Forelimb muscle (tissue), 1 donor: Measurements from ENCODE around the gene GLRA2. TPM values are rescaled to one million over a fixed set of nuclear protein-coding genes. Genes with fewer than 3 reads are reported as not detected.
A peak's percentile ranks its signal among the peaks of the same experiment; 100 is the strongest.

Experiments
- DNase-seq: peaks from one replicate; pipeline ENCODE4 v3.0.0-alpha.2; 2013; ENCODE audit warnings: low read depth
- polyA plus RNA-seq: library from polyadenylated mRNA; unstranded; fragments of 120-200 nt; gene quantifications from one replicate; pipeline ENCODE4 v1.2.1, GENCODE V29; 2013; ENCODE audit not compliant: insufficient read length

GLRA2 gene
- polyA plus RNA-seq, 1 donor: 0.11 TPM

GRCh38 chrX:14698790-14699189 is 169.5 kb downstream of the GLRA2 start:
- no peak for DNase-seq

- DNase-seq: no peak
These were observed 171.6 kb downstream of the GLRA2 start for GRCh38 chrX:14700982-14701381.

DNA sequence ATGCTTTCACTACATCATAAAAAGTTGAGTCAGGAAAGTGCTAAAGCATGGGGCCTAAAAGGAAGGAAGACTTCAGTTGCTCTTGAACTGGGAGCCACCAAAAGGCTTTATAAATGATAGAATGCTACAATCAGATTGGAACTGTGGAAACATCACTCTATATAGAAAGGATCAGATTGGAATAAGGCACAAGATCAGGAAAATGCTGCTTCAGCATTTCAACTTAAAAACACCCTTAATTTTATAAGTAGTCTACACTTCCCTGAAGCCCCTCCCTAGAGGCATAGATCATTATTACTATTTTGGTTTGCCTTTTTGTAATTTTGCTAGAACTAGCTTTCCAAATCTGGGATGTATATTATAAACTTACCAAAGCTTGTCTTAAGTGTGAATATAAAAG is 172.8 kb downstream of the GLRA2 start:
- no peak for DNase-seq

DNA sequence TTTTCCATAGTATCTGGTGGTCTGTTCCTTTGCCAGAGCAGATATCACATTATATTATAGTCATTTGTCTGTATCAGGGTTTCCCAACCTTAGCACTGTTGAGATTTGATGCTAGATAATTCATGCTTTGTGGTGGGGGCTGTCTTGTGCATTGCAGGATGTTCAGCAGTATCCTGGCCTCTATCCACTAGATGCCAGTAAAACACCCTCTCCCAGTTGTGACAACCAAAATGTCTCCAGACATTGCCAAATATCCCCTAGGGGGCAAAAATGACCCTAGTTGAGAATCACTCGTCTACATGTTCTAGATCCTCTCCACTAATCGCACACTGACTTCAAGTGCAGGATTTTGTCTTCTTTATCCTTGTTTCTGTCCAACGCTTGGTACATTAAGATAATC is 182.8 kb downstream of the GLRA2 start:
- no peak for DNase-seq

- no peak for DNase-seq
These were observed 188.6 kb downstream of the GLRA2 start for GRCh38 chrX:14717949-14718348.

- DNase-seq: no peak
These were observed 189.1 kb downstream of the GLRA2 start for GRCh38 chrX:14718403-14718802.

DNA sequence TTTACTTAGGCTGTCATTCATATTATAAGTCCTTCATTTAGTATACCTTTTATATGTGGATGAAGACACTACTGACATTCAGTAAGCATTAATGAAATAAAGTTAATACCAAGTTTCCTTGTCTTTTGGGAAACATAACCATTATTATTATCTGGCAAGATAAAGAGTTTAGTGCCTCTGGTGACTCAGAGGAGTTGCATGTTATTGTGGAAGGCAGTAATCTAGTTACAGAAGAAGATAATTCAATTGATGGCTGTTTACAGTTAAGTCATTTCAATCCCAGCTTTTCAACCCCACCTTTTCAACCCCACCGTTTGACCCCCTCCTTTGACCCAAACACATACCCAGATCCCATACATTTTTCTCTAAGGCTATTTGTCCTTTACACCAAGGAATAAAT is 199.7 kb downstream of the GLRA2 start:
- DNase-seq: no peak

- DNase-seq: no peak
These were observed 209.3 kb downstream of the GLRA2 start for GRCh38 chrX:14738643-14739042.

GRCh38 chrX:14753441-14753840 is 224.1 kb downstream of the GLRA2 start:
- DNase-seq: no peak

- DNase-seq: no peak
These were observed 228.7 kb downstream of the GLRA2 start for GRCh38 chrX:14758029-14758491.

DNA sequence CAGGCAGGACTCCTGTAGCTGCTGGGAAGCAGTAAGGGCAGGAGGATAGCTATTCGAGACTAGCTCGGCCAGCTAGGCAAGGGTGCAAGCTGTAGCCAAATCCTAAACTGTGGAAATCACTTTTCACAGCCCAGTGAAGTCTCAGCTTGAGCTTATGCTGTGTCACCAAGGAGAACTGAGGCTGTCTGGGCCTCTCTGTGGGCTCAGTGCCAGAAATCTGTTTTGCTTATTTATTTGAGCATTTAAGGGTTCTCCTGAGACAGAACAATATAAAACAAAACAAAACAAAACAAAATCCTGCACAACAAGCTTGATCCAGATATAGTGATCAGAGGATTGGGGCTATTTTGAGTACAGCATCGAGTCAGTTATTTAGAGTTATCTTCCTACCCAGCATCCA is 246.1 kb downstream of the GLRA2 start:
- peak; percentile 8 for DNase-seq

DNA sequence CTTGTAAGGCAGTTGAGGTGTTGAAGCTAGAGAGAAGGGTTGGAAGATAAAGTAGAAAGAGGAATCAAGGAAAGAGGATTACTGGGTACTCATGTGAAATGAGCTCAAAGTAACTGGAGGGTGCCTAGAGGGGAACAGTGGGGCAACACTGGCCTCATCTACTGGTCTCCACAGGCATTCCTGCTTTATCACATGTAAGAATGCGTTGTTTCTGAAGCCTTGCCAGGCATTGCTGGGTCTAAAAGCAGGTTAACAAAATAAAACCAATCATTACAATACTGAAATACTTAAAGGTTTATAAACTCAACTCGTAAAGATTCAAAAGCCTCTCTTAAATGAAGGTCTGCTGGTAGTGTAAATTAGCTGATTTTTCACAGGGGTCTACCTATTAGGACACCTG is 247.6 kb downstream of the GLRA2 start:
- DNase-seq: no peak

DNA sequence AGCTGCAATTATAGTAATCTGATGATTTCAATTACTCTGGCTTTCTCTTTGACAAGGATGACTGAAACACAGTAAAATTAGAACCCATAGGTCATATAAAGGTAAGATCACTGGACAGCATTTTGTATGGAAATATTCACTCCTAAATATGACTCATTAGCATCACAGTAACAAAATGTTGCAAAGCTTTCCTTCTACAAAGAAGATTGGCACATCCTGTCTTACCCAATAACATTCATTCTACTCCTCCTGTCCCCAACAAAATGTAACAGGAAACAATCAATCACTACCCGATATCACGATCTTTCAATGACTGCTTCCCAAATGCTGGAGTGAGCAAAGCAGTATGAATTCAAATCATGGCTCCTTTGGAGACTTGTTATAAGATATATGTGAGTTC is 248.2 kb downstream of the GLRA2 start:
- DNase-seq: no peak

- DNase-seq: no peak
These were observed 250.2 kb downstream of the GLRA2 start for GRCh38 chrX:14779580-14779979.
